ENCODE results near the gene TIMM17A.
A peak's percentile ranks its signal among the peaks of the same experiment; 100 is the strongest.
"Not testable (repeated sequence)": the region's sequence is repeated elsewhere in the genome, so short reads cannot be mapped to it uniquely, and the experiment has no call there.

The TIMM17A gene

GRCh38 chr1:201940316-201940715 lies 15.0 kb upstream of the TIMM17A start:
- DNase-seq: not testable (repeated sequence)

GRCh38 chr1:201941420-201942128 lies 13.7 kb upstream of the TIMM17A start:
- no peak for DNase-seq

GRCh38 chr1:201942129-201942495 lies 13.2 kb upstream of the TIMM17A start:
- DNase-seq: no peak

- DNase-seq: no peak
These were observed 11.3 kb upstream of the TIMM17A start for GRCh38 chr1:201944002-201944401.

GRCh38 chr1:201944639-201945038 lies 10.7 kb upstream of the TIMM17A start:
- no peak for DNase-seq

GRCh38 chr1:201945157-201945556 lies 10.1 kb upstream of the TIMM17A start:
- DNase-seq: no peak

- DNase-seq: no peak
These were observed 9.5 kb upstream of the TIMM17A start for GRCh38 chr1:201945863-201946223.

- no peak for DNase-seq
These were observed 8.9 kb upstream of the TIMM17A start, which contains the start of gene LMOD1 for GRCh38 chr1:201946224-201946908. Gene LMOD1 (minus strand): TSS chr1:201946548. CDS start chr1:201946340, 208 bp downstream.

GRCh38 chr1:201947697-201948008 lies 7.7 kb upstream of the TIMM17A start:
- no peak for DNase-seq

GRCh38 chr1:201949491-201949890 lies 5.8 kb upstream of the TIMM17A start:
- DNase-seq: no peak

GRCh38 chr1:201954263-201955008 lies 867 bp upstream of the TIMM17A start:
- DNase-seq: no peak

GRCh38 chr1:201955729-201956143 lies 433 bp downstream of the TIMM17A start:
- DNase-seq: peak; percentile 46

GRCh38 chr1:201958348-201958747 lies 3.0 kb downstream of the TIMM17A start:
- no peak for DNase-seq

GRCh38 chr1:201962382-201962781 lies 7.1 kb downstream of the TIMM17A start:
- DNase-seq: not testable (repeated sequence)

- no peak for DNase-seq
These were observed 9.0 kb downstream of the TIMM17A start for GRCh38 chr1:201964261-201964660.

- DNase-seq: no peak
These were observed 10.9 kb downstream of the TIMM17A start for GRCh38 chr1:201966171-201966570.

GRCh38 chr1:201968202-201968925 lies 13.1 kb downstream of the TIMM17A start:
- DNase-seq: no peak

GRCh38 chr1:201970334-201971159 lies 15.2 kb downstream of the TIMM17A start:
- DNase-seq: no peak

- peak; percentile 57 for DNase-seq
These were observed 26.8 kb downstream of the TIMM17A start for GRCh38 chr1:201982082-201982622.

GRCh38 chr1:201982623-201983379 lies 27.5 kb downstream of the TIMM17A start, which contains the start of gene RNPEP:
Gene RNPEP (plus strand): TSS chr1:201982648. CDS start chr1:201982667, 19 bp downstream.
- DNase-seq: peak; percentile 28

- DNase-seq: no peak
These were observed 28.1 kb downstream of the TIMM17A start for GRCh38 chr1:201983380-201983805.
